GM08714 (cell line): Measurements from ENCODE around the gene PNKD.

Source experiments
- H3K4me3 ChIP-seq: fragments of 200-500 bp; sonication (Bioruptor generic); 2 replicates; pipeline ENCODE4 v1.5.1; 2014; ENCODE audit warnings: mild to moderate bottlenecking, low read length, inconsistent platforms
- ZNF274 ChIP-seq: IDR thresholded peaks from 2 replicates; pipeline ENCODE4 v1.6.1; 2012; ENCODE audit warnings: mild to moderate bottlenecking, low read depth, low read length

Gene PNKD

GRCh38 chr2:218290316-218291261 is 20.3 kb downstream of the PNKD start:
- H3K4me3 ChIP-seq = peak overlapping the region; percentile 70; the same call in 1 of the 2 replicates
- no peak for TF ChIP-seq ZNF274

DNA sequence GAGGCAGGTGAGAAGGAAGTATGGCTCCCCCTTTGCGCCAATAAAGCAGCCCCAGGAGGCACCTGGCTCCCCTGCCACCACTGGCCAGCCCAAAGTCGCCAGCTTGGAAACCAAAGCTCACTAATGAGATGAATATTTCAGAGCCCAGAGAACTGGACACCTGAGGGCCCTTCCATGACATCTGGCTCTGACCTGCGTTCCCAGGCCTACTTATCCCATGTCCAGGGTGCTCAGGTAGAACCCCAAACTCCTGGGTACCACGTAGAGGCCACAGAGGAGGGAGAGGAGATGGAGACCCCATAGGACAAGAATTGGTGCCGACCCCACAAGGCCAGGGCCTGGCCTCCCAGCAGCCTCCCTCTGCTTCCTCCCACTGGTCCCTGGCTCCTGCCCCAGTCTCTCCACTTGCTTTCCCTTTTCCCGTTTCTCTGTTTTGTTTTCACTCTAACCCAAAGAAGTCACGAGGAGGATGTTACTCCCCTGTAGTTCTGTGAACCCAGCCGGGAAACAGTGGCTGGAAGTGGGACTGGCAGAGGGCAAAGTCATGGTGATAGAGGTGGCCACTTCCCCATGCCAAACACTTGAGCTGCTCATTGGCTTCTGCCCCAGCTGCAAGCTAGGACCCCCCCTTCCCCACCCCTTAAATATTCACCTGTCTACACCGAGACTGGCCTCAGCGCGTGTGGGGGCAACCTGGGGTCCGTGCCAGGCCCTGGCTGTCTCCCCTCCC is 21.2 kb downstream of the PNKD start:
- peak overlapping the region; percentile 70; the same call in 1 of the 2 replicates for H3K4me3 ChIP-seq

GRCh38 chr2:218292048-218293014 is 22.0 kb downstream of the PNKD start, which contains the start of gene TMBIM1:
TSS of gene TMBIM1 (minus strand) at chr2:218292503. CDS start at chr2:218282141, 10,362 bp downstream.
- TF ChIP-seq ZNF274 = no peak
- H3K4me3 ChIP-seq = peak within 1 kb of the TSS; percentile 70

More for the DNA sequence above, 21.2 kb downstream of the PNKD start:
- no peak for TF ChIP-seq ZNF274

- H3K4me3 ChIP-seq = no peak overlapping the region
- no peak for TF ChIP-seq ZNF274
These were observed 23.6 kb downstream of the PNKD start for GRCh38 chr2:218293715-218294429.

DNA sequence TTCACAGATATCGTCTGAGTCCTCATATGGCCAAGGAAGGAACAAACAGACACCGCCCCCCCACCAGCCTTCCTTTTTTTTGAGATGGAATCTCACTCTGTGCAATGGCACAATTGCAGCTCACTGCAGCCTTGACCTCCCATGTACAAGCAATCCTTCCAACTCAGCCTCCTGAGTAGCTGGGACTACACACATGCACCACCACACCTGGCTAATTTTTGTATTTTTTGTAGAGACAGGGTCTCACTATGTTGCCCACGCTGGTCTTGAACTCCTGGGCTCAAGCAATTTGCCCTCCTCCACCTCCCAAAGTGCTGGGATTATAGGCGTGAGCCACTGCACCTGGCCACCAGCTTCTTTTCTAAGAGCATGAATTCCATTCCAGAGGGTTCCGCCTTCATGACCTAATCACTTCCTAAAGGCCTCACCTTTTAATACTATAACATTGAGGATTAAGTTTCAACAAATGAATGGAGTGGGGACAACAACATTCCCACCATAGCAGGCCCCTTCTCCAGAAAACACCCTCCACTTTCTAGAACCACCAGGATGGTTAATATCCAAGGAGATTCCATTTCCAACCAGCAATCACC is 24.2 kb downstream of the PNKD start:
- H3K4me3 ChIP-seq = no peak overlapping the region

DNA sequence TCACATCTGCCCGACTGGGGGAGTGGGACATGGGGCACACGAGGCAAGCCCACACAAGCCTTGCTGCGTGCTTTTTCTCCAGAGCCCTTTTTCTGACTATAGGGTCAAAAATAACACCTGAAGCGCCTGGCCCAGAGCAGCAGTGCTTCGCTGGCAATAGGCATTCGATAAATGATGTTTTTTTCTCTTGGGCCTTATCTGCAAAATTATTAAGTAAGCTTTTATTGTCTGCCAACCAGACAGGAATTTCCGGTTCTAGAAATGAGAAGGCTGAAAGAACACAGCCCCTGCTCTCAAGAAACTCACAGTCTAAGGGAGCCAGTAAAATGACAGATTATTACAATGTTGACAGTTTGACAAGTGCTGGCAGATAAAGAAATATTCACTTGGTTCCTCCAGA is 24.7 kb downstream of the PNKD start:
- no peak for TF ChIP-seq ZNF274
- H3K4me3 ChIP-seq = no peak overlapping the region

More for the DNA sequence above, 24.2 kb downstream of the PNKD start:
- no peak for TF ChIP-seq ZNF274

DNA sequence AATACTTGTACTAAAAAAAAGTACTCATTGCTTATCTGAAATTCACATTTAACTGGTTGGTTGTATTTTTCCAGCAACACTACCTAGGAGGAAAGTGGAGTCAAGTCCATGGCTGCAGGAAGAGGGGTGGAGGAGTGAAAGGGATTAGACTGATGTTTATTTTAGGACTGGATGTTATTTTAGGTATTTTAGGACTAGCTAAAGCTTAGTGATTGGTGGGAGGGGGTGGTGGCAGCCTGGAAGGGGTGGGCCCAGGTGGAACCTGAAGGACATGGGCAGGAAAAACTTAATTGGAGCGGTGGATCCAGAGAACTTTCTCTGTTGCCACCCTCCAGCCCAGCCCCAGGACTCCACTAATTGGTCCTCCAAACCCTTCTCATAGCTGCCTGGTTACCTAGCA is 25.9 kb downstream of the PNKD start:
- no peak for TF ChIP-seq ZNF274

GRCh38 chr2:218296847-218297246 is 26.5 kb downstream of the PNKD start:
- TF ChIP-seq ZNF274 = no peak

More for the DNA sequence above, 25.9 kb downstream of the PNKD start:
- H3K4me3 ChIP-seq = no peak overlapping the region

GRCh38 chr2:218298314-218298875 is 28.1 kb downstream of the PNKD start:
- TF ChIP-seq ZNF274 = no peak
- H3K4me3 ChIP-seq = no peak overlapping the region

More at GRCh38 chr2:218296847-218297246, 26.5 kb downstream of the PNKD start:
- H3K4me3 ChIP-seq = no peak overlapping the region

GRCh38 chr2:218300141-218300540 is 29.8 kb downstream of the PNKD start:
- no peak overlapping the region for H3K4me3 ChIP-seq
- no peak for TF ChIP-seq ZNF274

DNA sequence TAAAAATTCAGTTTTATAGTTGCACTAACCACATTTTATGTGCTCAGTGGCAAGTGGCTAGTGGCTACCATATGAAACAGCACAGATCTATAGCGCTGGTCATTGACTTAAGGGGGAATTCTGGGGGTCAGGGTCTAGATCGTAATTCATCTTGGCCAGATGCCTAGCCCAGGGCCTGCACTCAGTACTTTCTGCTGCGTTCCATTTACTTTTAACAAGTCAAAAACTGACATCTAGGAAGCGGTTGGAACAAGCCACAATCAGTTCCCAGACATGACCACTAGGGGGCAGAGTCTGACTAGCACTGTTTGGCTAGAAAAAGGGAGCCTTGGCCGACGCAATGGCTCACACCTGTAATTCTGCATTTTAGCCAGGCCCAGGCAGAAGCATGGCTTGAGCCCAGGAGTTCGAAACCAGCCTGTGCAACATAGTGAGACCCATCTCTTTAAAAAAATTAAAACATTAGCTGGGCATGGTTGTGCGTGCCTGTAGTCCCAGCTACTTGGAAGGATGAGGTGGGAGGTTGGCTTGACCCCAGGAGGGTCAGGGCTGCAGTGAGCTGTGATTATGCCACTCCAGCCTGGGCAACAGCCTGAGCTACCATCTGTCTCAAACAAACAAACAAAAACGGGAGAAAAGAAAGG is 31.0 kb downstream of the PNKD start:
- no peak for TF ChIP-seq ZNF274
- no peak overlapping the region for H3K4me3 ChIP-seq

DNA sequence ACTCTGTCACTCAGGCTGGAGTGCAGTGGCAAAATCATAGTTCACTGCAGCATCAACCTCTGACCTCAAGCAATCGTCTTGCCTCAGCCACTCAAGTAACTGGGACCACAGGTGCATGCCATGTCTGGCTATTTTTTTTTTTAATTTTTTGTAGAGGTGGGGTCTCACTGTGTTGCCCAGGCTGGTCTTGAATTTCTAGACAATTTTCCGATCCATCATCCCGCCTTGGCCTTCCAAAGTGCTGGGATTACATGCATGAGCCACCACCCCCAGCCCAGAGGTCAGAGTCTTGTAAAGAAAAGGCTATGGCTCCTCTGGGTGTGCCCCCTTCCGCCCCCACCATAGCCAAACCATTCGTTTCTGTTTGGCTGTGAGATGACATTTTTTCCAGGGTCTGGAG is 35.1 kb downstream of the PNKD start:
- no peak for TF ChIP-seq ZNF274

More for the DNA sequence above, 35.1 kb downstream of the PNKD start:
- H3K4me3 ChIP-seq = no peak overlapping the region
